ENCODE measurements around the gene FBXW4. TPM values are rescaled to one million over a fixed set of nuclear protein-coding genes. Genes with fewer than 3 reads are reported as not detected.
A peak's percentile ranks its signal among the peaks of the same experiment; 100 is the strongest.

Gene FBXW4
- total RNA-seq, 1 donor from 2014 or later = 21.9 TPM

GRCh38 chr10:101658975-101659374 is 36.0 kb downstream of the FBXW4 start:
- Histone ChIP-seq H4K20me1 (ENCODE audit: insufficient read depth, low read length) (peaks cover 12% of the 10 kb centered on the region), H3K4me1 (ENCODE audit: insufficient read depth, low read length) (no peaks in the 10 kb centered on the region), H3K27ac (ENCODE audit: low read depth, low read length) (no peak overlapping the region), H3K4me3 (ENCODE audit: insufficient read depth, low read depth, low read length) (no peak overlapping the region), H3K9ac (ENCODE audit: low read length) (no peak overlapping the region), H3K27me3 (ENCODE audit: insufficient read depth, low read length) (no peaks in the 10 kb centered on the region), H3K4me2 (ENCODE audit: low read length) (no peak overlapping the region), H3K36me3 (ENCODE audit: insufficient read depth, low read length) (peaks cover 11% of the 10 kb centered on the region), H3K79me2 (ENCODE audit: insufficient read depth, low read length) (no peaks in the 10 kb centered on the region), H2AFZ (ENCODE audit: low read depth, low read length) (no peak overlapping the region), H3K9me3 (ENCODE audit: insufficient read depth, low read depth, low read length) (no peaks in the 10 kb centered on the region)
- no peak for FAIRE-seq
- Mint-ChIP-seq H3K9me3 (ENCODE audit: unreplicated experiment) (no peaks in the 10 kb centered on the region), H3K4me1 (ENCODE audit: low read depth, unreplicated experiment) (no peaks in the 10 kb centered on the region), H3K27ac (ENCODE audit: unreplicated experiment) (no peak overlapping the region), H3K27me3 (ENCODE audit: low read depth, unreplicated experiment) (peaks cover 5% of the 10 kb centered on the region), H3K36me3 (ENCODE audit: low read depth, unreplicated experiment) (peaks cover 36% of the 10 kb centered on the region), H3K4me3 (ENCODE audit: unreplicated experiment) (no peak overlapping the region)
- no peak for TF ChIP-seq EZH2 (IDR thresholded peaks at IDR 0.05; ENCODE audit: insufficient read depth, low read length)
- TF ChIP-seq, protein P1, sequence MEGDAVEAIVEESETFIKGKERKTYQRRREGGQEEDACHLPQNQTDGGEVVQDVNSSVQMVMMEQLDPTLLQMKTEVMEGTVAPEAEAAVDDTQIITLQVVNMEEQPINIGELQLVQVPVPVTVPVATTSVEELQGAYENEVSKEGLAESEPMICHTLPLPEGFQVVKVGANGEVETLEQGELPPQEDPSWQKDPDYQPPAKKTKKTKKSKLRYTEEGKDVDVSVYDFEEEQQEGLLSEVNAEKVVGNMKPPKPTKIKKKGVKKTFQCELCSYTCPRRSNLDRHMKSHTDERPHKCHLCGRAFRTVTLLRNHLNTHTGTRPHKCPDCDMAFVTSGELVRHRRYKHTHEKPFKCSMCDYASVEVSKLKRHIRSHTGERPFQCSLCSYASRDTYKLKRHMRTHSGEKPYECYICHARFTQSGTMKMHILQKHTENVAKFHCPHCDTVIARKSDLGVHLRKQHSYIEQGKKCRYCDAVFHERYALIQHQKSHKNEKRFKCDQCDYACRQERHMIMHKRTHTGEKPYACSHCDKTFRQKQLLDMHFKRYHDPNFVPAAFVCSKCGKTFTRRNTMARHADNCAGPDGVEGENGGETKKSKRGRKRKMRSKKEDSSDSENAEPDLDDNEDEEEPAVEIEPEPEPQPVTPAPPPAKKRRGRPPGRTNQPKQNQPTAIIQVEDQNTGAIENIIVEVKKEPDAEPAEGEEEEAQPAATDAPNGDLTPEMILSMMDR (IDR thresholded peaks at IDR 0.05; ENCODE audit: insufficient read depth, low read depth, low read length) = no peak
- DNase-seq (ENCODE audit: low read depth) = no peak

GRCh38 chr10:101656890-101657289 is 38.1 kb downstream of the FBXW4 start:
- Mint-ChIP-seq H3K36me3 (ENCODE audit: low read depth, unreplicated experiment) (peaks cover 25% of the 10 kb centered on the region), H3K9me3 (ENCODE audit: unreplicated experiment) (no peaks in the 10 kb centered on the region), H3K4me1 (ENCODE audit: low read depth, unreplicated experiment) (no peaks in the 10 kb centered on the region), H3K27ac (ENCODE audit: unreplicated experiment) (no peak overlapping the region), H3K4me3 (ENCODE audit: unreplicated experiment) (no peak overlapping the region), H3K27me3 (ENCODE audit: low read depth, unreplicated experiment) (peaks cover 2% of the 10 kb centered on the region)
- H3K9me3 ChIP-seq (ENCODE audit: insufficient read depth, low read depth, low read length) = no peaks in the 10 kb centered on the region
- H3K4me3 ChIP-seq (ENCODE audit: insufficient read depth, low read depth, low read length) = no peak overlapping the region
- H3K27ac ChIP-seq (ENCODE audit: low read depth, low read length) = no peak overlapping the region
- H3K36me3 ChIP-seq (ENCODE audit: insufficient read depth, low read length) = peaks cover 6% of the 10 kb centered on the region
- DNase-seq (ENCODE audit: low read depth) (no peak), FAIRE-seq (no peak)
- peaks cover 7% of the 10 kb centered on the region for H4K20me1 ChIP-seq (ENCODE audit: insufficient read depth, low read length)
- H3K4me2 ChIP-seq (ENCODE audit: low read length) = no peak overlapping the region
- H3K4me1 ChIP-seq (ENCODE audit: insufficient read depth, low read length) = no peaks in the 10 kb centered on the region
- TF ChIP-seq, protein P1 (IDR thresholded peaks at IDR 0.05; ENCODE audit: insufficient read depth, low read depth, low read length) = no peak
- TF ChIP-seq EZH2 (IDR thresholded peaks at IDR 0.05; ENCODE audit: insufficient read depth, low read length) = no peak
- no peak overlapping the region for H3K9ac ChIP-seq (ENCODE audit: low read length)
- no peak overlapping the region for H2AFZ ChIP-seq (ENCODE audit: low read depth, low read length)
- no peaks in the 10 kb centered on the region for H3K79me2 ChIP-seq (ENCODE audit: insufficient read depth, low read length)
- H3K27me3 ChIP-seq (ENCODE audit: insufficient read depth, low read length) = no peaks in the 10 kb centered on the region

GRCh38 chr10:101655570-101655969 is 39.4 kb downstream of the FBXW4 start:
- FAIRE-seq (no peak), DNase-seq (ENCODE audit: low read depth) (peak; percentile 12)
- Histone ChIP-seq H3K4me1 (ENCODE audit: insufficient read depth, low read length) (no peaks in the 10 kb centered on the region), H3K27ac (ENCODE audit: low read depth, low read length) (no peak overlapping the region), H3K27me3 (ENCODE audit: insufficient read depth, low read length) (no peaks in the 10 kb centered on the region), H3K9ac (ENCODE audit: low read length) (no peak overlapping the region), H3K36me3 (ENCODE audit: insufficient read depth, low read length) (peaks cover 6% of the 10 kb centered on the region), H3K9me3 (ENCODE audit: insufficient read depth, low read depth, low read length) (no peaks in the 10 kb centered on the region), H3K79me2 (ENCODE audit: insufficient read depth, low read length) (no peaks in the 10 kb centered on the region), H2AFZ (ENCODE audit: low read depth, low read length) (no peak overlapping the region), H3K4me2 (ENCODE audit: low read length) (no peak overlapping the region), H4K20me1 (ENCODE audit: insufficient read depth, low read length) (peaks cover 3% of the 10 kb centered on the region), H3K4me3 (ENCODE audit: insufficient read depth, low read depth, low read length) (no peak overlapping the region)
- H3K4me1 Mint-ChIP-seq (ENCODE audit: low read depth, unreplicated experiment) = no peaks in the 10 kb centered on the region
- H3K9me3 Mint-ChIP-seq (ENCODE audit: unreplicated experiment) = no peaks in the 10 kb centered on the region
- H3K27me3 Mint-ChIP-seq (ENCODE audit: low read depth, unreplicated experiment) = no peaks in the 10 kb centered on the region
- TF ChIP-seq EZH2 (IDR thresholded peaks at IDR 0.05; ENCODE audit: insufficient read depth, low read length) = no peak
- TF ChIP-seq, protein P1 (IDR thresholded peaks at IDR 0.05; ENCODE audit: insufficient read depth, low read depth, low read length) = no peak
- peak overlapping the region; percentile 71 for H3K27ac Mint-ChIP-seq (ENCODE audit: unreplicated experiment)
- H3K4me3 Mint-ChIP-seq (ENCODE audit: unreplicated experiment) = no peak overlapping the region
- H3K36me3 Mint-ChIP-seq (ENCODE audit: low read depth, unreplicated experiment) = peaks cover 22% of the 10 kb centered on the region

Measured in astrocyte (in vitro differentiated cells and primary cell).